HG03457 (cell line): ENCODE data around the gene HYDIN.
A peak's percentile ranks its signal among the peaks of the same experiment; 100 is the strongest.

ENCODE experiments used
- ATAC-seq: cut with Tn5 transposase; IDR thresholded peaks from one replicate; pipeline ENCODE4 v1.9.1; 2021; ENCODE audit warnings: moderate number of reproducible peaks; ENCODE audit not compliant: unreplicated experiment

Gene HYDIN

GRCh38 chr16:70793851-70794502 lies 436.5 kb downstream of the HYDIN start:
- peak; percentile 46 for ATAC-seq

- ATAC-seq: no peak
Measured at GRCh38 chr16:70790815-70791214, 439.7 kb downstream of the HYDIN start.

- no peak for ATAC-seq
Measured at GRCh38 chr16:70789595-70790447, 440.7 kb downstream of the HYDIN start.

- no peak for ATAC-seq
Measured at GRCh38 chr16:70788668-70789594, 441.6 kb downstream of the HYDIN start.

GRCh38 chr16:70786020-70786755 lies 444.3 kb downstream of the HYDIN start:
- ATAC-seq: no peak

- no peak for ATAC-seq
Measured at GRCh38 chr16:70784692-70785555, 445.6 kb downstream of the HYDIN start.

GRCh38 chr16:70782237-70782636 lies 448.3 kb downstream of the HYDIN start:
- no peak for ATAC-seq

GRCh38 chr16:70781800-70782199 lies 448.7 kb downstream of the HYDIN start:
- no peak for ATAC-seq

- ATAC-seq: no peak
Measured at GRCh38 chr16:70780546-70780945, 450.0 kb downstream of the HYDIN start.

GRCh38 chr16:70779361-70779760 lies 451.2 kb downstream of the HYDIN start:
- no peak for ATAC-seq

- no peak for ATAC-seq
Measured at GRCh38 chr16:70778901-70779309, 451.6 kb downstream of the HYDIN start.

GRCh38 chr16:70777973-70778406 lies 452.5 kb downstream of the HYDIN start:
- no peak for ATAC-seq

- no peak for ATAC-seq
Measured at GRCh38 chr16:70777496-70777895, 453.0 kb downstream of the HYDIN start.

- no peak for ATAC-seq
Measured at GRCh38 chr16:70775399-70775798, 455.1 kb downstream of the HYDIN start.

- ATAC-seq: no peak
Measured at GRCh38 chr16:70774261-70774660, 456.3 kb downstream of the HYDIN start.

GRCh38 chr16:70772493-70772892 lies 458.0 kb downstream of the HYDIN start:
- no peak for ATAC-seq

- no peak for ATAC-seq
Measured at GRCh38 chr16:70770626-70771552, 459.6 kb downstream of the HYDIN start.

GRCh38 chr16:70770291-70770625 lies 460.3 kb downstream of the HYDIN start:
- ATAC-seq: no peak

GRCh38 chr16:70769761-70770160 lies 460.8 kb downstream of the HYDIN start:
- ATAC-seq: no peak
